Uterus (tissue), 2 donors: ENCODE data around the gene OTULINL.

Experiments
- CTCF ChIP-seq, 4 experiments: fragments of 200-600 bp in 2 of 4; fragments of 450-650 bp in 2 of 4; sonication (generic) in 2 of 4; IDR thresholded peaks; one replicate each; pipeline ENCODE4 v1.5.1; 2016 to 2019; ENCODE audit warnings: antibody characterized with exemption in 4 of 4, mild to moderate bottlenecking in 2 of 4, moderate library complexity in 1 of 4
- POLR2A ChIP-seq, 2 donors: fragments of 450-650 bp; IDR thresholded peaks; one replicate each; pipeline ENCODE4 v1.6.1; 2016; ENCODE audit warnings: antibody characterized with exemption in 2 of 2, mild to moderate bottlenecking in 1 of 2, moderate library complexity in 1 of 2

GRCh38 chr5:14597080-14597479 lies 15.5 kb downstream of the OTULINL start:
- no peak for TF ChIP-seq CTCF (IDR thresholded peaks at IDR 0.05)
- no peak for TF ChIP-seq POLR2A (IDR thresholded peaks at IDR 0.05)
